RWPE1 (cell line): ENCODE results near the gene MAP3K4.

ENCODE experiments used
- CTCF ChIA-PET: fragments of 350-600 bp; sonication (Branson Sonifier 250); formaldehyde crosslinking; extraction: SDS; loops from one replicate; lab custom pipeline; 2021; lab: Yijun Ruan, JAX
- POLR2A ChIA-PET: fragments of 400-600 bp; formaldehyde crosslinking; extraction: SDS; loops from one replicate; lab custom pipeline; 2020; ENCODE audit warnings: antibody characterized with exemption; ENCODE audit not compliant: low non-redundant PET; lab: Yijun Ruan, JAX
- DNase-seq: peaks from one replicate; pipeline ENCODE4 v3.0.0; 2012; ENCODE audit warnings: low spot score
- H3K27ac ChIP-seq: fragments of 450-650 bp; 2 replicates; pipeline ENCODE4 v1.5.1; 2017
- TF ChIP-seq, protein P1 (sequence below): fragments of 450-650 bp; conservative IDR thresholded peaks from 2 replicates; pipeline ENCODE4 v1.5.1; 2017; ENCODE audit warnings: low read depth, mild to moderate bottlenecking

MAP3K4 gene

DNA sequence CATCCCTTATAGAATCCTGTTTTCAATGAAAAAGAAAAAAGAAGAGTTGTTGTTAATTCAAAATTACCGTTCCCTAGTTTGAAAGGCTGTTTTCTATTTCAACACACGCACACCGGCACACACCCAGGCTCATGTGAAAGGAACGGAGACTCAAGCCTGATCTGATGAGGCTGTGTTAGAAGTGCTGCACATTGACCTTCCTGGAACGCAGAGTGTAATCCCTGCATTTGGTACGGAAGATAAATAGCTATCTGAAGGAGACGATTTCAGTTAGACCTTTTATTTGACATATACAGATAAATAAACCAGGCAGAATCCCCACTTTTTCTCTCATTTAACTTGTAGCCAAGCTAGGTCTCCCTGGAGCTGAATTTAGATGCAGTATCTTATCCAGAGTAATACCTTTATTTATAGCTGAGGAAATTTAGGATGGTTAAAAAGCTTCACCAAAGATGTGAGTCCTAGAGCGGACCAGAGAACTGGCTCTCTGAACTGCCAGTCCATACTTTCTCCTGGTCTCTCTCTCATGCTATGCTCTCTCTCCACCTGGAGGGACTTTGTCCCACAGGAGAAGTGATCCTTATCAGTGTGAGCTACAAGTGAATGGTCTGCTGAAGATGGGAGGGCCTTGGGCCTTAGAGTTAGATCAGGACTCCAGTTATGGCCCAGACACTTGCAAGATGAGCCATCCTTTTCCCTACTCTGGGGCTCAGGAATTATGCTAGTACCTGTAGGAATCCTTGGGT, 30.6 kb downstream of the MAP3K4 start:
- TF ChIP-seq, protein P1, sequence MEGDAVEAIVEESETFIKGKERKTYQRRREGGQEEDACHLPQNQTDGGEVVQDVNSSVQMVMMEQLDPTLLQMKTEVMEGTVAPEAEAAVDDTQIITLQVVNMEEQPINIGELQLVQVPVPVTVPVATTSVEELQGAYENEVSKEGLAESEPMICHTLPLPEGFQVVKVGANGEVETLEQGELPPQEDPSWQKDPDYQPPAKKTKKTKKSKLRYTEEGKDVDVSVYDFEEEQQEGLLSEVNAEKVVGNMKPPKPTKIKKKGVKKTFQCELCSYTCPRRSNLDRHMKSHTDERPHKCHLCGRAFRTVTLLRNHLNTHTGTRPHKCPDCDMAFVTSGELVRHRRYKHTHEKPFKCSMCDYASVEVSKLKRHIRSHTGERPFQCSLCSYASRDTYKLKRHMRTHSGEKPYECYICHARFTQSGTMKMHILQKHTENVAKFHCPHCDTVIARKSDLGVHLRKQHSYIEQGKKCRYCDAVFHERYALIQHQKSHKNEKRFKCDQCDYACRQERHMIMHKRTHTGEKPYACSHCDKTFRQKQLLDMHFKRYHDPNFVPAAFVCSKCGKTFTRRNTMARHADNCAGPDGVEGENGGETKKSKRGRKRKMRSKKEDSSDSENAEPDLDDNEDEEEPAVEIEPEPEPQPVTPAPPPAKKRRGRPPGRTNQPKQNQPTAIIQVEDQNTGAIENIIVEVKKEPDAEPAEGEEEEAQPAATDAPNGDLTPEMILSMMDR: no peak
- no peak overlapping the region for H3K27ac ChIP-seq
- CTCF ChIA-PET: no interaction called here
- no peak for DNase-seq
- POLR2A ChIA-PET: no interaction called here

DNA sequence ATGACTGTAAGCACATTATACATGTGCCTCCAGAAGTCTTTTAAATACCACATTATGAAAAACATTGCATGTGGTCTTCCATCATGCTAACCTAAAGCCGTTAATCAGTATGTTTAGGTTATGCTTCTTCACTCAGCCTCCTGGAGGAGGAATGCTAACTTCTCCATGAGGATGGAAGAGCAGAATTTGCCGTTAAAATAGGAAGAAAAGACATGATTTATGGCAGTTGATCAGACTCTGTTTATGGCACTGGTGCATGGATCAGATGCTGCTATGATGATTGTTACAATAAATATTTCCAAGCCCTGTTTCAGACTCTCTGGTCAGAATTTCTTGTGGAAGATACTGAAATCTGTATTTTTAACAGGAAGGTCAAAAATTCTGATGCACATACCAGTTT, 31.7 kb downstream of the MAP3K4 start:
- TF ChIP-seq, protein P1: no peak
- H3K27ac ChIP-seq: no peak overlapping the region
- CTCF ChIA-PET: no interaction called here
- POLR2A ChIA-PET: no interaction called here
- DNase-seq: no peak

DNA sequence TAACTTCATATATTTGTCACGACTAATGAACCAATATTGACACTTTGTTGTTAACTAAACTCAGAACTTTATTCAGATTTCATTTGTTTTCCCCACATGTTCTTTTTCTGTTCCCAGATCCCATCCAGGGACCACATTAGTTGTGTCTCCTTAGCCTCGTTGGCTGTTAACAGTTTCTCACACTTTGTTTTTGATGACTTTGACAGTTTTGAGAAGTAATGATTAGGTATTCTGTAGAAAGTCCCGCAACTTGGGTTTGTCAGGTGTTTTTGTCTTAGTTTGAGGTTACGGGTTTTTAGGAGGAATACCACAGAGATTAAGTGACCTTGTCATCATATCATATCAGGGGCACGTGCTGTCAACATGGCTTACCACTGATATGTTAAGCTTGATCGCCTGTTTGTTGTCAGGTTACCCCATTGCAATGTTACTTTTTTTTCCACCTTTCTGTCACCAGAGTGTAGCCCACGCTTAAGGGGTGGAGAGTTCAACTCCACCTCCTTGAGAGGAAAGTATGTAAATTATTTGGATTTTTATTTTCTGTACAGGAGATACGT, 32.9 kb downstream of the MAP3K4 start:
- ChIA-PET POLR2A (no interaction called here), CTCF (interaction anchor here (0.5 to 0.7 kb wide), 4 partner anchors 291 to 1627 kb away, joined by 3 to 4 read pairs (median 3); no protein-coding TSS in a partner anchor)
- H3K27ac ChIP-seq: no peak overlapping the region
- TF ChIP-seq, protein P1: no peak
- no peak for DNase-seq

DNA sequence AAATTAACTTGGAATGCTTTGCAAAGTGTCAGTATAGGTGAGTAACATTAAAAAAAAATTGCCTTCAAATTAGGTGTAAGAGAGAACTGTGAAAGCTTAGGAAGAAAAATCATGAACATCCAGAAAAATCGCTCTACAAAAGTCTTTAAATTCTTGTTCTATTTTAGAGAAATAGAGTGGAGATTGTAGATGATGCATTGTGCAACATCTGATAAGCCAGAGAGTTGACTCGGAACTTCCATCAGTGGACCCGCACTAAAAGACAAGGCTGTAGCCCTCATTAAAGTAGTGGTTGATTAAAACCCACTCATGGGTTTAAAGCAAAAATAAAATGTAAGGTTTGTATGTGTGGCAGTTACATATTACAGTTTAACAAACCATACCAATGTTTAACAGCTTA, 35.8 kb downstream of the MAP3K4 start:
- TF ChIP-seq, protein P1: no peak
- DNase-seq: no peak
- H3K27ac ChIP-seq: no peak overlapping the region
- ChIA-PET CTCF (no interaction called here), POLR2A (no interaction called here)

DNA sequence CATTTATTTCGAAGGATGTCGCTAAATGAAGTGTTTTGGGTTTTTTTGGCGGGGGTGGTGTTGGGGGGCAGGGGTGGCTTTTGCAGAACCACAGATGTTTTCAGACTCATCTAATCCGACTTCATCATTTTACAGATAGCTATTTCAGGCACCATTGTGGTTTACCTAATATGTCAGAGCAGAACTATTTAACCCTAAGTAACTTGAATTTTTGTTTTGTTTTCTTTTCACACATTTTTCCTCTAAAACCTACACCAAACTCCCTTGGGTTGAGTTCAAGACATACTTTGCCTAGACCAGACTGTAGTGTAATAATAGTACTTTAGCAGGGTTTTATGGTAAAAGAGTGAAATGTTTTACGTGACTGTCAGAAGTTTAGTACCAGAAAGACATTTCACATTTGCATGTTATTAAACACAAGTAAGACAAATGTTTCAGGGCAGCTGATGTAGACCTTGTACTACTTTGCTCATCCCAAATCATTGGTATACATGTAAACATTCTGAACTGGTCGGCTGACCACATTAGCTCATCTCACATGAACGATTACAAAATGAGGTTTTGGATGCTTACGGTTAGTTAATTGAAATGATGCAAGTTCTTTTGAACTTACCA, 37.7 kb downstream of the MAP3K4 start:
- no peak overlapping the region for H3K27ac ChIP-seq
- no peak for DNase-seq
- ChIA-PET POLR2A (no interaction called here), CTCF (interaction anchor here (1.2 kb wide), 1 partner anchor 341 kb away, joined by 3 read pairs; no protein-coding TSS in a partner anchor)
- TF ChIP-seq, protein P1: no peak

DNA sequence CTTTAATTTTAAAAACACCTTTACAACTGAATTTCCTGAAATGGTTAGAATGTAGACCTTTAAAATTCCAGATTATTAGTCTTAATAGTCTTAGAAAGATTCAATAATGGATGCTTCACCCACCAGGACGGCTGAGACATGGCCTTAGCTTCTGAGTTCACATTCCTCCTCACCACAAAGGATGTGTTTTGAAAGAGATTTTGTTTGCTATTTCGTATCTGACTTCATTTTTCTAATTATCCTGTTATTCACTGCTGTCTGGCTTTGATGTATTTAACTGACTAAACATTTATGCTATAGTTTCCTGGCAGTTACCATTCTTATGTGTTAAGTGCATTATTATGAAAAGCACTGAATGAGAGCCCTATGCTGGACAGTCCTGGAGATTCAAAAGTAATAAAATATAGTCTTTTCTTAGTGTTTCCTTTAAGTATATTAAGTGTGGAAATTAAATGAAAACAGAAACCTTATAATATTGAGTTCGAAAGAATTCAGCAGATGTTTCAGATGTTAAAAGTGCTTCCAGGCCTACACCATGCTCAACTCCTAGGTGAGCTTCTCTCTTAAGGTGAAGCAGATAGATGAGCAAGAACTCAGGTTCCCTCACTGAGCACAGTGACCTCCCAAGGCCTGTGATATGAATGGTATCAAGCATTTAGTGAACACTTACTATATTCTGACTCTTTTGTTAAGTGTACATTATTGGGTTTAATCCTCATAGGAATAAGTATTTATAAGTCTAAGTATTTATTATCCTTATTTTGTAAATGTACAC, 40.3 kb downstream of the MAP3K4 start:
- ChIA-PET CTCF (no interaction called here), POLR2A (interaction anchor here (1.0 kb wide), 1 partner anchor 40 kb away, joined by 3 read pairs; no protein-coding TSS in a partner anchor)
- DNase-seq: peak; percentile 13
- TF ChIP-seq, protein P1: no peak
- H3K27ac ChIP-seq: no peak overlapping the region
